OCI-LY1 (cell line): ENCODE data around the gene SIRT2.

Experiments
- H2AFZ ChIP-seq: fragments of 200-600 bp; sonication (generic), shearing (Covaris generic); 2 replicates; pipeline ENCODE4 v1.6.0; 2014; ENCODE audit warnings: antibody characterized with exemption, mild to moderate bottlenecking, low read length
- H3F3A ChIP-seq: fragments of 200-600 bp; sonication (generic), shearing (Covaris generic); 2 replicates; pipeline ENCODE4 v1.6.0; 2014; ENCODE audit warnings: mild to moderate bottlenecking, antibody characterized with exemption, low read length, moderate library complexity; ENCODE audit not compliant: insufficient read depth
- H3K27ac ChIP-seq: fragments of 200-600 bp; sonication (generic); 2 replicates; pipeline ENCODE4 v1.5.1; 2014; ENCODE audit warnings: low read length, mixed run types, mild to moderate bottlenecking, low read depth; ENCODE audit not compliant: poor library complexity, severe bottlenecking
- H3K27me3 ChIP-seq: fragments of 200-600 bp; sonication (generic); 2 replicates; pipeline ENCODE4 v1.6.0; 2014; ENCODE audit warnings: antibody characterized with exemption, mild to moderate bottlenecking, low read length, moderate library complexity; ENCODE audit not compliant: insufficient read depth
- H3K36me3 ChIP-seq: fragments of 200-600 bp; sonication (generic); 2 replicates; pipeline ENCODE4 v1.6.1; 2014; ENCODE audit warnings: mild to moderate bottlenecking, antibody characterized with exemption, low read length, moderate library complexity, mixed read lengths; ENCODE audit not compliant: insufficient read depth
- H3K4me1 ChIP-seq: fragments of 200-600 bp; sonication (generic); 2 replicates; pipeline ENCODE4 v1.5.1; 2014; ENCODE audit warnings: mild to moderate bottlenecking, low read length, moderate library complexity; ENCODE audit not compliant: insufficient read depth, severe bottlenecking
- H3K4me2 ChIP-seq: fragments of 200-600 bp; sonication (generic), shearing (Covaris generic); 2 replicates; pipeline ENCODE4 v1.6.1; 2014; ENCODE audit warnings: low read length
- H3K4me3 ChIP-seq: fragments of 200-600 bp; sonication (generic); 2 replicates; pipeline ENCODE4 v1.5.1; 2014; ENCODE audit warnings: low read length, low read depth, mild to moderate bottlenecking, mixed read lengths; ENCODE audit not compliant: poor library complexity, severe bottlenecking
- H3K79me2 ChIP-seq: fragments of 200-600 bp; shearing (Covaris generic); 2 replicates; pipeline ENCODE4 v1.6.1; 2016; ENCODE audit warnings: mixed run types, low read length, mixed read lengths; ENCODE audit not compliant: insufficient read depth
- H3K9ac ChIP-seq: fragments of 200-600 bp; sonication (generic), shearing (Covaris generic); 2 replicates; pipeline ENCODE4 v1.6.1; 2014; ENCODE audit warnings: mild to moderate bottlenecking, low read length, mixed read lengths
- H3K9me2 ChIP-seq: fragments of 200-600 bp; sonication (generic), shearing (Covaris generic); 2 replicates; pipeline ENCODE4 v1.6.1; 2014; ENCODE audit warnings: low read depth, mild to moderate bottlenecking, low read length, mixed read lengths
- H3K9me3 ChIP-seq: fragments of 200-600 bp; shearing (Covaris generic); 2 replicates; pipeline ENCODE4 v1.6.1; 2014; ENCODE audit warnings: low read length, mixed read lengths
- H4K20me1 ChIP-seq: fragments of 200-600 bp; sonication (generic), shearing (Covaris generic); 2 replicates; pipeline ENCODE4 v1.6.0; 2016; ENCODE audit warnings: mild to moderate bottlenecking, low read length; ENCODE audit not compliant: insufficient read depth
- EZH2 ChIP-seq: fragments of 200-600 bp; sonication (generic), shearing (Covaris generic); IDR thresholded peaks from 2 replicates; pipeline ENCODE4 v1.8.0; 2017; ENCODE audit warnings: borderline replicate concordance, mixed run types, mild to moderate bottlenecking, antibody characterized with exemption, low read length, moderate library complexity, mixed read lengths
- TF ChIP-seq, protein P1 (sequence below): fragments of 200-600 bp; sonication (generic), shearing (Covaris generic); IDR thresholded peaks from 2 replicates; pipeline ENCODE4 v1.5.1; 2017; ENCODE audit warnings: mild to moderate bottlenecking, antibody characterized with exemption, low read length, moderate library complexity, mixed read lengths

SIRT2 gene

DNA sequence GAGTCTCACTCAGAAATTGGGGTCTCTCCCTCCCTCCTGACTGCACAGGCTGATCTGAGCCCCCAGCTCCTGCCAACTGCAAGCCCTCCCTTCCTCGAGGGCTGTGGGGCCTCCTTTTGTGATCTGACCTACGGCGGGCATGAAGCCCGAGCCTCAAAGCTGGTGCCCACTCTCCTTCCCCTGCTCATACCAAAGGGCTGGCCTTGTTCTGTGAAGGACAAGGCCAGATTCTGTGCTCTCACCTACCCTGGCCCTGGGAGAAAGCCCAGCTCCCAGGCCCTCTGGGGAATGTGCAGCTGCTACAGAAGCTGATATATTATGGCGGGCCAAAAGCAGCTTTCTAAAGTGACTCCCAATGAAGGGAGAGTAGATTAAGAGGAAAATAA lies 58.8 kb downstream of the SIRT2 start:
- no peaks in the 10 kb centered on the region for H3K27me3 ChIP-seq
- no peaks in the 10 kb centered on the region for H3K79me2 ChIP-seq
- peaks cover 3% of the 10 kb centered on the region; the same call in 1 of the 2 replicates for H4K20me1 ChIP-seq
- H3K9me2 ChIP-seq: no peaks in the 10 kb centered on the region
- H3K27ac ChIP-seq: no peak overlapping the region
- no peak overlapping the region for H3K4me3 ChIP-seq
- peaks cover 100% of the 10 kb centered on the region for H3K36me3 ChIP-seq
- no peaks in the 10 kb centered on the region for H3K9me3 ChIP-seq
- TF ChIP-seq, protein P1, sequence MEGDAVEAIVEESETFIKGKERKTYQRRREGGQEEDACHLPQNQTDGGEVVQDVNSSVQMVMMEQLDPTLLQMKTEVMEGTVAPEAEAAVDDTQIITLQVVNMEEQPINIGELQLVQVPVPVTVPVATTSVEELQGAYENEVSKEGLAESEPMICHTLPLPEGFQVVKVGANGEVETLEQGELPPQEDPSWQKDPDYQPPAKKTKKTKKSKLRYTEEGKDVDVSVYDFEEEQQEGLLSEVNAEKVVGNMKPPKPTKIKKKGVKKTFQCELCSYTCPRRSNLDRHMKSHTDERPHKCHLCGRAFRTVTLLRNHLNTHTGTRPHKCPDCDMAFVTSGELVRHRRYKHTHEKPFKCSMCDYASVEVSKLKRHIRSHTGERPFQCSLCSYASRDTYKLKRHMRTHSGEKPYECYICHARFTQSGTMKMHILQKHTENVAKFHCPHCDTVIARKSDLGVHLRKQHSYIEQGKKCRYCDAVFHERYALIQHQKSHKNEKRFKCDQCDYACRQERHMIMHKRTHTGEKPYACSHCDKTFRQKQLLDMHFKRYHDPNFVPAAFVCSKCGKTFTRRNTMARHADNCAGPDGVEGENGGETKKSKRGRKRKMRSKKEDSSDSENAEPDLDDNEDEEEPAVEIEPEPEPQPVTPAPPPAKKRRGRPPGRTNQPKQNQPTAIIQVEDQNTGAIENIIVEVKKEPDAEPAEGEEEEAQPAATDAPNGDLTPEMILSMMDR: no peak
- no peak for TF ChIP-seq EZH2
- peaks cover 17% of the 10 kb centered on the region for H3F3A ChIP-seq
- no peak overlapping the region for H3K9ac ChIP-seq
- no peak overlapping the region for H3K4me2 ChIP-seq
- no peak overlapping the region for H2AFZ ChIP-seq
- H3K4me1 ChIP-seq: peaks cover 7% of the 10 kb centered on the region

GRCh38 chr19:38839816-38840582 lies 59.4 kb downstream of the SIRT2 start:
- H3F3A ChIP-seq: peaks cover 17% of the 10 kb centered on the region
- no peak overlapping the region for H3K9ac ChIP-seq
- H2AFZ ChIP-seq: no peak overlapping the region
- peaks cover 7% of the 10 kb centered on the region for H3K4me1 ChIP-seq
- H3K27ac ChIP-seq: no peak overlapping the region
- peaks cover 3% of the 10 kb centered on the region; the same call in 1 of the 2 replicates for H4K20me1 ChIP-seq
- H3K9me3 ChIP-seq: no peaks in the 10 kb centered on the region
- H3K4me2 ChIP-seq: no peak overlapping the region
- TF ChIP-seq, protein P1: no peak
- no peak for TF ChIP-seq EZH2
- no peaks in the 10 kb centered on the region for H3K79me2 ChIP-seq
- H3K4me3 ChIP-seq: no peak overlapping the region
- peaks cover 99% of the 10 kb centered on the region for H3K36me3 ChIP-seq
- no peaks in the 10 kb centered on the region for H3K27me3 ChIP-seq
- H3K9me2 ChIP-seq: no peaks in the 10 kb centered on the region

- peaks cover 90% of the 10 kb centered on the region for H3K36me3 ChIP-seq
- peaks cover 7% of the 10 kb centered on the region for H3K4me1 ChIP-seq
- no peaks in the 10 kb centered on the region for H3K27me3 ChIP-seq
- peaks cover 3% of the 10 kb centered on the region; the same call in 1 of the 2 replicates for H4K20me1 ChIP-seq
- H3K79me2 ChIP-seq: no peaks in the 10 kb centered on the region
- no peak overlapping the region for H3K9ac ChIP-seq
- TF ChIP-seq EZH2: no peak
- TF ChIP-seq, protein P1: no peak
- no peak overlapping the region for H3K4me3 ChIP-seq
- no peak overlapping the region for H3K27ac ChIP-seq
- peaks cover 17% of the 10 kb centered on the region for H3F3A ChIP-seq
- H2AFZ ChIP-seq: no peak overlapping the region
- H3K4me2 ChIP-seq: no peak overlapping the region
- no peaks in the 10 kb centered on the region for H3K9me3 ChIP-seq
- H3K9me2 ChIP-seq: no peaks in the 10 kb centered on the region
These were observed 60.2 kb downstream of the SIRT2 start for GRCh38 chr19:38838986-38839761.
